HEK293 (cell line): ENCODE results near the gene DDRGK1.

Experiments
- CTCF ChIP-seq: fragments of 450-650 bp; formaldehyde crosslinking; IDR thresholded peaks from 2 replicates; pipeline ENCODE4 v1.5.1; 2016; ENCODE audit warnings: missing biosample characterization, missing genetic modification characterization
- EGR2 ChIP-seq: fragments of 450-650 bp; formaldehyde crosslinking; IDR thresholded peaks from 2 replicates; pipeline ENCODE4 v1.5.1; 2016; ENCODE audit warnings: low read depth, missing biosample characterization, missing genetic modification characterization
- KLF10 ChIP-seq: fragments of 450-650 bp; IDR thresholded peaks from 2 replicates; pipeline ENCODE4 v1.5.1; 2018; ENCODE audit warnings: missing biosample characterization, mild to moderate bottlenecking, missing genetic modification characterization
- PRDM1 ChIP-seq: fragments of 450-650 bp; formaldehyde crosslinking; IDR thresholded peaks from 2 replicates; pipeline ENCODE4; 2016; ENCODE audit warnings: missing biosample characterization, missing genetic modification characterization
- REST ChIP-seq: fragments of 450-650 bp; formaldehyde crosslinking; IDR thresholded peaks from 2 replicates; pipeline ENCODE4 v1.5.1; 2016; ENCODE audit warnings: missing biosample characterization, missing genetic modification characterization
- SP3 ChIP-seq: fragments of 450-650 bp; formaldehyde crosslinking; IDR thresholded peaks from 2 replicates; pipeline ENCODE4 v1.5.1; 2016; ENCODE audit warnings: missing biosample characterization, missing genetic modification characterization
- YY1 ChIP-seq: fragments of 450-650 bp; formaldehyde crosslinking; IDR thresholded peaks from 2 replicates; pipeline ENCODE4 v1.5.1; 2018; ENCODE audit warnings: missing biosample characterization, missing genetic modification characterization
- ZFP37 ChIP-seq: fragments of 450-650 bp; formaldehyde crosslinking; IDR thresholded peaks from 2 replicates; pipeline ENCODE4 v1.5.1; 2016; ENCODE audit warnings: missing biosample characterization, missing genetic modification characterization
- ZNF121 ChIP-seq: fragments of 450-650 bp; formaldehyde crosslinking; IDR thresholded peaks from 2 replicates; pipeline ENCODE4 v1.5.1; 2016; ENCODE audit warnings: missing biosample characterization, missing genetic modification characterization
- ZNF138 ChIP-seq: fragments of 450-650 bp; formaldehyde crosslinking; IDR thresholded peaks from 2 replicates; pipeline ENCODE4 v1.5.1; 2016; ENCODE audit warnings: missing biosample characterization, missing genetic modification characterization, borderline replicate concordance
- ZNF292 ChIP-seq: fragments of 450-650 bp; formaldehyde crosslinking; IDR thresholded peaks from 2 replicates; pipeline ENCODE4 v1.5.1; 2016; ENCODE audit warnings: low read depth, missing biosample characterization, missing genetic modification characterization, borderline replicate concordance
- ZNF398 ChIP-seq: fragments of 450-650 bp; formaldehyde crosslinking; IDR thresholded peaks from 2 replicates; pipeline ENCODE4 v1.5.1; 2017; ENCODE audit warnings: missing biosample characterization, missing genetic modification characterization
- ZNF473 ChIP-seq: fragments of 450-650 bp; formaldehyde crosslinking; IDR thresholded peaks from 2 replicates; pipeline ENCODE4 v1.5.1; 2017; ENCODE audit warnings: missing biosample characterization, missing genetic modification characterization
- TF ChIP-seq, protein P1 (sequence below): fragments of 450-650 bp; formaldehyde crosslinking; optimal IDR thresholded peaks from 2 replicates; pipeline ENCODE3; 2016; ENCODE audit warnings: missing biosample characterization, mild to moderate bottlenecking, missing genetic modification characterization

GRCh38 chr20:3166338-3166912, 38.1 kb downstream of the DDRGK1 start:
- TF ChIP-seq CTCF (no peak), ZNF138 (tag by site-specific recombination) (no peak), EGR2 (tag by site-specific recombination) (no peak), KLF10 (tag by site-specific recombination) (no peak), REST (tag by site-specific recombination) (no peak), SP3 (no peak), ZNF473 (tag by site-specific recombination) (no peak), ZFP37 (no peak), YY1 (tag by site-specific recombination) (no peak), ZNF292 (tag by site-specific recombination) (no peak), ZNF398 (no peak), PRDM1 (tag by site-specific recombination) (no peak), ZNF121 (tag by site-specific recombination) (no peak)
- TF ChIP-seq, protein P1, sequence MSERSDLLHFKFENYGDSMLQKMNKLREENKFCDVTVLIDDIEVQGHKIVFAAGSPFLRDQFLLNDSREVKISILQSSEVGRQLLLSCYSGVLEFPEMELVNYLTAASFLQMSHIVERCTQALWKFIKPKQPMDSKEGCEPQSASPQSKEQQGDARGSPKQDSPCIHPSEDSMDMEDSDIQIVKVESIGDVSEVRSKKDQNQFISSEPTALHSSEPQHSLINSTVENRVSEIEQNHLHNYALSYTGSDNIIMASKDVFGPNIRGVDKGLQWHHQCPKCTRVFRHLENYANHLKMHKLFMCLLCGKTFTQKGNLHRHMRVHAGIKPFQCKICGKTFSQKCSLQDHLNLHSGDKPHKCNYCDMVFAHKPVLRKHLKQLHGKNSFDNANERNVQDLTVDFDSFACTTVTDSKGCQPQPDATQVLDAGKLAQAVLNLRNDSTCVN (tag by site-specific recombination): no peak
